Mucosa of stomach (tissue), 1 donor: Measurements from ENCODE around the gene GSC2.
A peak's percentile ranks its signal among the peaks of the same experiment; 100 is the strongest.

ENCODE experiments used
- H3K27me3 ChIP-seq: one replicate; pipeline ENCODE4 v1.7.0; 2013; ENCODE audit warnings: mild to moderate bottlenecking, low read length; ENCODE audit not compliant: control insufficient read depth, insufficient read depth
- H3K36me3 ChIP-seq: one replicate; pipeline ENCODE4 v1.7.0; 2013; ENCODE audit warnings: low read length; ENCODE audit not compliant: control insufficient read depth, insufficient read depth
- H3K4me1 ChIP-seq: one replicate; pipeline ENCODE4 v1.7.0; 2013; ENCODE audit warnings: mild to moderate bottlenecking, low read length; ENCODE audit not compliant: control insufficient read depth, insufficient read depth
- H3K4me3 ChIP-seq: one replicate; pipeline ENCODE4 v1.7.0; 2013; ENCODE audit warnings: low read length
- H3K9ac ChIP-seq: one replicate; pipeline ENCODE4 v1.7.0; 2013; ENCODE audit warnings: mild to moderate bottlenecking, low read length, moderate library complexity
- H3K9me3 ChIP-seq: one replicate; pipeline ENCODE4 v1.7.0; 2013; ENCODE audit warnings: mild to moderate bottlenecking, low read length, moderate library complexity; ENCODE audit not compliant: control insufficient read depth
- donor health status: Pancreatic carcinoma.

Gene GSC2

DNA sequence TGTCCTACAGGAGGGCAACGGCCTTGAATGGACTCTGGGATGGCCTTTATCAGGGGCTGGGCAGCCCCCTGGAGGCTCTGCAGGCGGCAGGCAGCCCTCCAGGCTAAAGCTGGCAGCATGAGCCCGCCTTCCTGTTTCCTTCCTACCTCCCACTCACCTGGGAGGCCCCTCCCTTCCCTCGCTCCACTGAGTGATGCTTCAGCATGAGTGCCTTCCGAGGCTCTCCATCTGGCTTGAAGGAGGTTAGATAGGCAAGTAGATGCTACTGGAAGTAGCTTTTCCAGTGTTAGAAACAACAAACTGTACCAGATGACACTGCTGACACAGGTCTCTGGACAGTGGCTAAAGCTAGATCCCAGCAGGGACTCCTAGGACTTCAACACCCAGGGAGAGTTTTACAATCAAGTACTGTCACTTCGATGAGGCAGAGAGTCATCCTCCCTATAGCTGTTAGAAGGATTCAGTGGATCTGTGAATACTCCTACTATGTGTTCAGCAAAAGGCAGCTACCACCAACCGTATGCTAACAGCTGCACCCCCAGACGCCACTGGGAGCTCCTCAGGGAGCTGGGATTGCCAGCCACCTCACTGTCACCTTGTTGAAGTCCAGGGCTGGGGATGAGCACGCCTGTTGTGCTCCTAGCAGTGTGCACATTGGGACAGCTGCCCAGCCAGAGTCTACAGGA lies 32.5 kb upstream of the GSC2 start:
- H3K4me1 ChIP-seq: peaks cover 13% of the 10 kb centered on the region
- no peaks in the 10 kb centered on the region for H3K9me3 ChIP-seq
- H3K9ac ChIP-seq: no peak overlapping the region
- H3K27me3 ChIP-seq: no peaks in the 10 kb centered on the region
- H3K36me3 ChIP-seq: no peaks in the 10 kb centered on the region
- H3K4me3 ChIP-seq: no peak overlapping the region

GRCh38 chr22:19181786-19182471 lies 31.8 kb upstream of the GSC2 start:
- peaks cover 20% of the 10 kb centered on the region for H3K4me1 ChIP-seq
- no peak overlapping the region for H3K9ac ChIP-seq
- H3K9me3 ChIP-seq: no peaks in the 10 kb centered on the region
- no peak overlapping the region for H3K4me3 ChIP-seq
- no peaks in the 10 kb centered on the region for H3K36me3 ChIP-seq
- no peaks in the 10 kb centered on the region for H3K27me3 ChIP-seq

DNA sequence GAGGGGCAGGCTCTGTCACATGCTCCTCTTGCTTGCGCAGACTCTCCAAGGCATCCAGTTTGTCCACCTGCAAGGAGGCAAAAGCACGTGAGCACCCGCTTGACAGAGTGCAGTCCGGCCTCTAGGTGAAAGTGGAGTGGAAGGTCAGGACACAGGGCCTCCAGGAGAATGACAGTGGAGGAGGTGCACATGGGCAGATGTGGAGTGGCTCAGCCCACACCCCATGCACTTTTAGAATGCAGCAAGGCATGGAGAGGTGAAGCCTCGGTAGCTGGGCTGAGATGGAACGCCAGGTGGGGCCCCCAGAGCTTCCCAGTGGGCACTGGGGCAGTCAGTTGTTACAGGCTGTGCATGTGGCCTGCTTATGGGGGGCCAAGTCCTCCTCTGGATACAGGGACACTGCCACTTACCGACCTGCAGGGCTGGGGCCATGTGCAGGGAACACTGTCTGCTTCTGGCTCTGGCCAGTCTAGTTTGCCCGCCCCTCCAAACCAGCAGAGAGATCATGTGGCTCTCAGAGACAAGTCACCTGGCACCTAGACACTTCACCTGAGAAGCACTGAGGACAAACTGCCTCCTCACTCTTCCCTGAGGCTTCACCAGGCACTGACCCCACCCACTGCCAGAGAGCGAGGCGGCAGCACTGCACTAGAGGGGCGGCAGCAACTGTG lies 30.8 kb upstream of the GSC2 start:
- no peaks in the 10 kb centered on the region for H3K9me3 ChIP-seq
- H3K4me1 ChIP-seq: peaks cover 21% of the 10 kb centered on the region
- H3K36me3 ChIP-seq: no peaks in the 10 kb centered on the region
- H3K27me3 ChIP-seq: no peaks in the 10 kb centered on the region
- no peak overlapping the region for H3K4me3 ChIP-seq
- no peak overlapping the region for H3K9ac ChIP-seq

DNA sequence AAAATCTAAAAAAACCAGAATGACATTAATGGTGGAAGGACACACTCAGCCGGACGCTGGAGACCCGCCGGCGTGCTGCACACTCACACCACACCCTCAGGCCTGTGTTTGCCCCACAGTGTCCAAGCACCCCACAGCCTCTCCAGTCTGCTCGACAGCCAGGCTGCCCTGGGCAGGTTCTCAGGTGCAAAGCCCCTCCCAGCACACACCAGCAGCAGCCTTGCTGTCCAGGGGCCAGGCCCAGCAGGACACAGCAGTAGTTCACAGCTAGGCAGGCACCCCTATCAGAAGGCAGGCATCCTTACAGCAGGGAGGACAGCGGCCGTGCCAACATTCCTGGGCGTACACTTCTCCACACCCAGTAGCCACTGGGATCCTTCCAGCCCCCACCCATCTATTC lies 30.1 kb upstream of the GSC2 start:
- Histone ChIP-seq H3K4me3 (no peak overlapping the region), H3K27me3 (no peaks in the 10 kb centered on the region), H3K9ac (no peak overlapping the region), H3K9me3 (no peaks in the 10 kb centered on the region), H3K36me3 (no peaks in the 10 kb centered on the region), H3K4me1 (peaks cover 21% of the 10 kb centered on the region)

DNA sequence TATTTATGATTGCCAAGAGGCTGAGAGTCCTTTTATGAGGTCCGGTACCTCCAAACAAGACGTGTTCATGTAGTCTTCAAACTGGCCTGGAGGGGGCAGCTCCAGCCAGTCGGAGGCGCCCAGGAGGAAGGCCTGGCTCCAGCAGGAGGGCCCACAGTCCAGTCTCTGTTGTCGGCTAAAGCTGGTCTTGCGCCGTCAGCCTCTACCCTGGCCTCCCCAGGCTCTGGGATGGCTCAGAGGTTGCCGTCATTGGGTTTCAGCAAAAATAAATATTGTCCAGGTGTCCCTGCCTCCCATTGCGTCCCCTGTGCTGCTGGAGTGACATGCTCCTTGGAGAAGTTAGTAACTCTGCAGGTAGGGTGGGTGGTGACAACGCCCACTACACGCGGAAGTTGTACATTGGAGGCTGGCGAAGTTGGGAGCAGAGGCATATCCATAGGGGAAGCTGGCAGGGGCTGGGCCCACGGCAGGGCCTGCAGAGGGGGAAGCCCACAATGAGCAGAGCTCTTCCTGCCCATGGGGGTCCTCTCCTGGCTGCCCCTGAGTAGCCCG lies 29.5 kb upstream of the GSC2 start:
- H3K4me3 ChIP-seq: no peak overlapping the region
- no peaks in the 10 kb centered on the region for H3K27me3 ChIP-seq
- no peaks in the 10 kb centered on the region for H3K36me3 ChIP-seq
- H3K9ac ChIP-seq: no peak overlapping the region
- no peaks in the 10 kb centered on the region for H3K9me3 ChIP-seq
- peaks cover 23% of the 10 kb centered on the region for H3K4me1 ChIP-seq

DNA sequence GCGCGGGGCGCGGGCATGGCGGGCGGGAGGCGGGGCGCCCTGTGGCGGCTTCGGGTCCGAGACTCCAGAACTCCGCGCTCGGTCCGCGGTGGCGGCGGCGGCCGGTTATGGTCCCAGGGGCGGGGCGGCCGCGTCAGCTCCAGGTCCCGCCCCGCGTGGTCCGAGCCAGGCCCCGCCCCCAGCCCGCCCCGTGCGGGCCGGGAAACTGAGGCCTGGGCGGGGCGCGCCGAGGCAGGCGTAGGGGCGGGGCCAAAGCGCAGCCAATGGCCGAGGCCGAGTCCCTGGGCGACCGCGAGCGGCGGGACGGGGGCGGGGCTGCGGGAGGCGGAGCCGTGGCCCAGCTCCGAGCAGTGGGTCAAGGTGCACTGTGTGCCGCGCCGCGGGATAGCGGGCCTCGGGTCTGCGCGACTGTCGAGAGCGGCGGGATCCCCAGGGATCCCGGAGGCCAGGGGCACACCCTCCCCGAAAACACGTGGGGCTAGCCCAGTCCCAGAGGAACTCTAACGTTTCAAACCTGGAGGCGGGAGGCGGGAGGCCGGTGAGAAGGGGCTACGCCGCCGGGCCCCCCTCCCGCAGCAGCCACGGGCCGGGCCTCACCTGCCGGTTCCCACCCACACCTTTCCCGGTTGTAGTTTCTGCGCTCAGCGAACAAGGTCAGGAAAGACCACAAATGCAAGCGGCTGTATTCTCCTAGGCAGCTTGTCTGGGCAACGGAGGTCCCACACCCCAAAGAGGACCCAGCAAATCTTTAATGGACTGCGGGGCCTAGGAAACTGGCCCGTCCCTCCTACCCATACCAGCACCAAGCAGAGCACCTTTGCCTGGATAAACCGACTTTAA lies 28.8 kb upstream of the GSC2 start, which contains the start of gene SLC25A1:
SLC25A1 (minus strand) TSS at position 80 of the 840 bp plus-strand sequence; CDS start at position 17, 63 bp downstream.
- Histone ChIP-seq H3K4me3 (peak within 1 kb of the TSS; percentile 45), H3K27me3 (no peaks in the 10 kb centered on the region), H3K9me3 (no peaks in the 10 kb centered on the region), H3K9ac (peak within 1 kb of the TSS; percentile 76), H3K4me1 (peaks cover 29% of the 10 kb centered on the region), H3K36me3 (no peaks in the 10 kb centered on the region)

DNA sequence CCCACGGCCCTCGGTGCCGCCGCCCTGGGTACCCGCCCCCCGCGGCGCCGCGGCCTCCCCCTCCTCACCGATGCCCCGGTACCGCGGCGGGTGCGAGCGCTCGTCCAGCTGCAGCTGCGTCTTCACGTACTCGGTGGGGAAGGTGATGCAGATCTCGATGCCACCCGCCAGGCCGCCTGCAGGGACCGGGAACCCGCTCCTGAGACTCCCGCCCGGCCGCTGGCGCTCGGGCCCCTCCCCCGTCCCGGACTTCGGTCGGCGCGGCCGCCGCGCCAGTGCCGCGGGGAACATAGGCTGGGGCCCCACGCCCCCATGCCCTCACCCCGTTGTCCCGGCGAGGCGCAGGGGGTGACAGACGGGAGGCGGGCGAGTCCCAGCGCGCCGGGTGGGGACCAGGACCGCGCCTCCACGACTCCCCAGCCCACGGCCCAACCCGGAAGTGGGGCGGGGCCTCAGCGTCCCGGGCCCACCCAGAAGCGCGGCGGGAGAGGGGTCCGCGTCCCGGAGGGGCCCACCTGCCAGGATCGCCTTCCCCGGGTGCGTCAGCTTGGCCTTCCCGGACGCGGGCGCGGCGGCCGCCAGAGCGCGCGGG lies 28.1 kb upstream of the GSC2 start:
- Histone ChIP-seq H3K9ac (peak overlapping the region; percentile 76), H3K4me3 (peak overlapping the region; percentile 24), H3K9me3 (no peaks in the 10 kb centered on the region), H3K36me3 (no peaks in the 10 kb centered on the region), H3K4me1 (peaks cover 37% of the 10 kb centered on the region), H3K27me3 (no peaks in the 10 kb centered on the region)

- H3K27me3 ChIP-seq: no peaks in the 10 kb centered on the region
- peak overlapping the region; percentile 76 for H3K9ac ChIP-seq
- H3K4me3 ChIP-seq: peak overlapping the region; percentile 24
- peaks cover 44% of the 10 kb centered on the region for H3K4me1 ChIP-seq
- no peaks in the 10 kb centered on the region for H3K36me3 ChIP-seq
- H3K9me3 ChIP-seq: no peaks in the 10 kb centered on the region
Observed at GRCh38 chr22:19177164-19178064, 27.3 kb upstream of the GSC2 start.

- Histone ChIP-seq H3K36me3 (no peaks in the 10 kb centered on the region), H3K4me1 (peaks cover 49% of the 10 kb centered on the region), H3K9me3 (no peaks in the 10 kb centered on the region), H3K27me3 (no peaks in the 10 kb centered on the region), H3K9ac (peak overlapping the region; percentile 76), H3K4me3 (no peak overlapping the region)
Observed at GRCh38 chr22:19176732-19177131, 26.6 kb upstream of the GSC2 start.

DNA sequence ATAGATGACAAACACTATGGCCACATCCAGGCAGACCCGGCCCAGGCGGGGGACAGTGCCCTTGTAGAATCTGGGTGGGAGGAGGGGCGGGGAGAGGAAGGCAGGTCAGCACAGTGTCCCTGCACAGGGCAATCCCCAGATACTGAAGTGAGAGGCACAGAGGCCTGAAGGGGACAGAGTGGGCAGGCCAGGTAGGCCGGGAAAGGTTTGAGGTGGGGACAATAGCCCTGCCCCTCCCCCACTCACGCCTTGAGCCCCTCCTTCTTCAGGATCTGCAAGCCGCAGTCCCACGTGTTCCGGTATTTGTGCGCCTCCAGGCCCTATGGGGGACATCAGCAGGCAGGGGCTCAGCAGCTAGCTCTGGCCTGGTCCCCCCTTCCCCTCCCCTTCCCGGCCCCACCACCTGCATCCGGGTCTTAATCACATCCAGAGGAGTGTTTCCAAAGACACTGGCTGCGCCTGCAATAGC lies 26.1 kb upstream of the GSC2 start:
- peaks cover 49% of the 10 kb centered on the region for H3K4me1 ChIP-seq
- no peaks in the 10 kb centered on the region for H3K36me3 ChIP-seq
- H3K9me3 ChIP-seq: no peaks in the 10 kb centered on the region
- no peak overlapping the region for H3K4me3 ChIP-seq
- no peak overlapping the region for H3K9ac ChIP-seq
- no peaks in the 10 kb centered on the region for H3K27me3 ChIP-seq
